Measurements from ENCODE around the gene ASAH2.
A peak's percentile ranks its signal among the peaks of the same experiment; 100 is the strongest.

Gene ASAH2

GRCh38 chr10:50286996-50287803 is 35.9 kb upstream of the ASAH2 start:
- no peak for TF ChIP-seq CTCF (IDR thresholded peaks at IDR 0.05; ENCODE audit: low read depth, low read length)
- no peak for DNase-seq (ENCODE audit: extremely low read depth, low read depth)

- DNase-seq (ENCODE audit: extremely low read depth, low read depth): peak; percentile 71
These were observed 35.2 kb upstream of the ASAH2 start for GRCh38 chr10:50286517-50286916.

GRCh38 chr10:50281967-50282522 is 30.7 kb upstream of the ASAH2 start:
- DNase-seq (ENCODE audit: extremely low read depth, low read depth): no peak
- no peak for TF ChIP-seq CTCF (IDR thresholded peaks at IDR 0.05; ENCODE audit: low read depth, low read length)

More at GRCh38 chr10:50286517-50286916, 35.2 kb upstream of the ASAH2 start:
- TF ChIP-seq CTCF (IDR thresholded peaks at IDR 0.05; ENCODE audit: low read depth, low read length): no peak

GRCh38 chr10:50281210-50281966 is 30.1 kb upstream of the ASAH2 start:
- no peak for DNase-seq (ENCODE audit: extremely low read depth, low read depth)
- TF ChIP-seq CTCF (IDR thresholded peaks at IDR 0.05; ENCODE audit: low read depth, low read length): no peak

- DNase-seq (ENCODE audit: extremely low read depth, low read depth): no peak
- no peak for TF ChIP-seq CTCF (IDR thresholded peaks at IDR 0.05; ENCODE audit: low read depth, low read length)
These were observed 28.9 kb upstream of the ASAH2 start for GRCh38 chr10:50280049-50280841.

GRCh38 chr10:50279489-50279888 is 28.2 kb upstream of the ASAH2 start:
- DNase-seq (ENCODE audit: extremely low read depth, low read depth): no peak
- no peak for TF ChIP-seq CTCF (IDR thresholded peaks at IDR 0.05; ENCODE audit: low read depth, low read length)
